Stimulated activated CD4-positive, alpha-beta T cell treated with anti-CD3 and anti-CD28 coated beads, Interleukin-1b, Interleukin-23, amount 100 ng/mL, for 24 hours (primary cell): ENCODE results near the gene AGTRAP.

Experiments used
- DNase-seq, 4 experiments: peaks; one replicate each; pipeline ENCODE4 v3.0.0-alpha.2; 2020; ENCODE audit warnings: low read depth in 4 of 4, low spot score in 1 of 4

Gene AGTRAP

DNA sequence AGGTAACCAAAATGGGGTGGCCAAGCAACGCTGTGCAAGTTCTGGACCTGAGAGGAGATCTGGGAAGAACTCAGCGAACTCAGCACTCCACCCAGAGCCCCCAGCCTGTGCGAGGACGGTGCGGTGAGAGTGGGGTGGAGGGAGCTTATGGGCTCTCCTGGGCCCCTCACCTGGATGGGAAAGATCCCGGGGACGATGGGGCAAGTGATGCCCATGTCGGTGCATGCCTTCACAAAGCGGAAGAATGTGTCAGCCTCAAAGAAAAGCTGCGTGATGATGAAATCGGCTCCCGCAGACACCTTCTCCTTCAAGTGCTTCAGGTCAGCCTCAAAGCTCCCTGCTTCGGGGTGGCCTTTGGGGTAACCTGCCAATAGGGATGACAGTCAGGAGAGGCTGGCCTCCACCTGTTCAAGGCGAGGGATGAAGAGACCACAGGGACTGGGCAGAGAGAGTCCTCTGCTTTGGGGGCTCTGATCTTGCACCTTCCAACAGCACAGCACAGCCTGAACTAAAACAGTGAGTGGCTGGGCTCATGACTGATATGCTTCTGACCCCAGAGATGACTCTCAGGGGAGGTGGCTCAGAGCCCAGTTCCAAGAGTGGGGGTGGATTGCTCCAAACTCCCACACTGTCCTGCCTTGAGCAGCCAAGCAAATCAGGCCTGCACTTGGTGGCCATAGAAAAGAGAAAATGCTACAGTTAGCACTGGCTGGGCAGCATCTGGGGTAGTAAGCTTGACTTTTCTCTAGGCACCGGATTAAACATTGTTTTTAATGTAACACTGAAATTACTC, 60.3 kb downstream of the AGTRAP start:
- no peak for DNase-seq

DNA sequence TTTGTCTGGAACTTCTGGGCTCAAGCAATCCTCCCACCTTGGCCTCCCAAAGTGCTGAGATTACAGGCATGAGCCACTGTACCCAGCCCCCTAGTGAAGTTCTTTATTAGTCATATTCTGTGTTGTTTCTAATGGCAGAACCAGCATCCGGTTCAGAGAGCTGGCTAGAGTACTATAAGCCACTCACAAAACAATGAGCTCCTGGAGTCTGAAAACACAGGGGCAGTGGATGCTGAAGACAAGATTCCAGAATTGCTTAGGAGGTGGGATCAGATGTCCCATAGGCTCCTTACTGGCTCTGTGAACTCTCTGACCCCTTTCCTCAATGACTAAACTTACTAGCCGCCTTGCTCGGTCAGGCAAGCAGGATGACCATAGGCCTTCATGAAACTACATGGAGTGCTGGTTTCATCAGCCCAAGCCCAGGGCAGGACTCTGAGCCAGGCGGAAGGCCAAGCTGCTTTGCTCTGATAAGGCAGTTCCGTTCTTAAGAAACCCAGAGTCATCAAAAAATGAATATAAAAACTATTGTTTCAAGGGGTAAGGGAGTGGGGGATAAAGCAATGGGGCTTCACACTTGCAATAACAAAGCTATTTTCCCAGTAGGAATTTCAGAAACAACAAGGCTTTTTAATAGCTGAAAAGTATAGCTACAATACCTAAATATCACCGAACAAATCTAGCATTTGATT, 61.7 kb downstream of the AGTRAP start:
- DNase-seq = no peak

DNA sequence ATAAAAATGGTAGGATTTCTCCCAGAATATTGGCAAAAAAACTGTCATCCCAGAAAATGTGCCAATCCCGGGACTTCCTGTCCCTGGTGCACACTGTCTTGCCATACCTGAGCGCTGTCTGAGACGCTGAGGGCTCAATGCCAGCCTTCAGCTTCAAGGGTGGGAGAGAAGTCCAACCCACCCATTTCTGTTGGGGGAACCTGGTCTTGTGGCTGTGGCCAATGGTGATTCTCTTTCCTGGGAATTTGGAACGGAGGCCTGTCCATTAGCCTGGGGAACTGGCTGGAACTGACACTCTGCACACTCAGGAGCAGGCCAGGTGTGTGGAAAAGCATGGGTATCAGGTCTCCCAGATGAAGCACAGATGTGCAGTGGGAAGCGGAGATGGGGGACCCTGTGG, 63.2 kb downstream of the AGTRAP start:
- DNase-seq = no peak

DNA sequence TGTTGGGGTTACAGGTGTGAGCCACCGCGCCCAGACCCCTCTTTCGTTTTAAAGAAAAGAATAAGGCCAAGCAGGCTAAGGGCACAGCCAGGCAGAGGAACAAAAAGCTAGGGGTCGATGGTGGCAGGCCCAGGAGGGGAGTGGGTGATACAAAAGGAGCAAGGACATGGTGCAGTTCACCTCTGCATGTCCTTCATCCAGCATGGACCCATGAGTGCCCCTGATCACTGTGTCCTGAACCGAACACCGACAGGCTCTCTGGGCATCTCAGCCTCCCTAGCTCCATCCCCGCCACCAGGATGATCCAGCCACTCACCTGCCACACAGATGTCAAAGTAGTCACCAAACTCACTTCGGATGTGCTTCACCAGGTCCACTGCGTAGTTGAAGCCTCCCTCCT, 64.0 kb downstream of the AGTRAP start:
- DNase-seq = no peak

DNA sequence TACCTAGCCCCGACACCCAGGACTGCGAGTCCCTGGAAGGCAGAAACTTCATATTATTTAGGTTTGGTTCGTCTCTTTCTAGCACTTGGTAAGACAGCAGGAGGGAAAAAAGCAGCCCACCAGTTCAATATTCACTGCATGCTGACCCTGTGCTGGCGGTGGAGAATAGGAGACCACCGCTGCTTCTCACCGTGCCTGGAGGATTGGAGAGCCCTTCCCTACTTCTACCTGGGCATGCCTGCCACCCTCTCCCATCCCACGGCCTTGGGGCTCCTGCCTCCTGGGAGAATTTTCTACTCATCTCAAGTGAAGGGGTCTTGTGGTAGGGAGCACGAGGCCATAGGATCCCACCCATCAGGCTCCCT, 64.4 kb downstream of the AGTRAP start:
- no peak for DNase-seq
